SK-N-SH (cell line): ENCODE measurements around the gene ITGAV. TPM values are rescaled to one million over a fixed set of nuclear protein-coding genes. Genes with fewer than 3 reads are reported as not detected.
A peak's percentile ranks its signal among the peaks of the same experiment; 100 is the strongest.

Experiments
- CTCF ChIA-PET: fragments of 300-600, 350-600 bp; formaldehyde crosslinking; extraction: SDS; loops from one replicate; lab custom pipeline; 2021; lab: Yijun Ruan, JAX
- POLR2A ChIA-PET: fragments of 350-600 bp; sonication (Branson Sonifier 250); formaldehyde crosslinking; extraction: SDS; loops from one replicate; lab custom pipeline; 2020; ENCODE audit warnings: antibody characterized with exemption, inconsistent platforms; lab: Yijun Ruan, JAX
- DNase-seq: peaks from one replicate; pipeline ENCODE4 v3.0.0; 2012
- H2AFZ ChIP-seq: fragments of 200-600 bp; sonication (generic); 2 replicates; pipeline ENCODE4 v1.8.1; 2016; ENCODE audit warnings: antibody characterized with exemption, mild to moderate bottlenecking, low read depth
- H3F3A ChIP-seq: fragments of 200-600 bp; sonication (generic); replicated peaks from 2 replicates; pipeline ENCODE3; 2016; ENCODE audit warnings: antibody characterized with exemption, mild to moderate bottlenecking; ENCODE audit not compliant: insufficient read depth
- H3K27ac ChIP-seq, 2 experiments: fragments of 200-500 bp in 1 of 2; fragments of 200-600 bp in 1 of 2; sonication (Bioruptor generic) in 1 of 2; sonication (generic), shearing (Covaris generic) in 1 of 2; 2 replicates each; pipeline versions ENCODE4 v1.5.1 to v1.6.1; 2014 to 2016; ENCODE audit warnings: low read depth in 2 of 2, inconsistent platforms in 1 of 2, low read length in 1 of 2, mild to moderate bottlenecking in 1 of 2, mixed read lengths in 1 of 2
- H3K27me3 ChIP-seq: fragments of 200-600 bp; sonication (generic), shearing (Covaris generic); 2 replicates; pipeline ENCODE4 v1.6.1; 2016; ENCODE audit warnings: mixed run types; ENCODE audit not compliant: insufficient read depth
- H3K36me3 ChIP-seq, 2 experiments: fragments of 200-500 bp in 1 of 2; fragments of 200-600 bp in 1 of 2; sonication (Bioruptor generic) in 1 of 2; sonication (generic) in 1 of 2; replicated peaks in 1 of 2; 2 replicates each; pipeline versions ENCODE3 to v1.5.1; 2014 to 2016; ENCODE audit warnings: low read length in 1 of 2, mild to moderate bottlenecking in 1 of 2; ENCODE audit not compliant: insufficient read depth in 2 of 2, control insufficient read depth in 1 of 2
- H3K4me1 ChIP-seq, 2 experiments: fragments of 200-500 bp in 1 of 2; fragments of 200-600 bp in 1 of 2; sonication (Bioruptor generic) in 1 of 2; sonication (generic), shearing (Covaris generic) in 1 of 2; 2 replicates each; pipeline versions ENCODE4 v1.5.1 to v1.6.1; 2014 to 2016; ENCODE audit warnings: low read depth in 1 of 2, low read length in 1 of 2, mixed run types in 1 of 2; ENCODE audit not compliant: insufficient read depth in 2 of 2, control insufficient read depth in 1 of 2
- H3K4me2 ChIP-seq: fragments of 200-600 bp; sonication (generic), shearing (Covaris generic); 2 replicates; pipeline ENCODE4 v1.6.1; 2017; ENCODE audit warnings: mixed run types
- H3K4me3 ChIP-seq, 2 experiments: fragments of 200-500 bp in 1 of 2; fragments of 200-600 bp in 1 of 2; sonication (Bioruptor generic) in 1 of 2; sonication (generic), shearing (Covaris generic) in 1 of 2; 2 replicates each; pipeline versions ENCODE4 v1.5.1 to v1.8.1; 2014 to 2016; ENCODE audit warnings: low read depth in 2 of 2, inconsistent platforms in 1 of 2, low read length in 1 of 2, mild to moderate bottlenecking in 1 of 2, mixed read lengths in 1 of 2, moderate library complexity in 1 of 2
- H3K79me2 ChIP-seq: fragments of 200-600 bp; sonication (generic); 2 replicates; pipeline ENCODE4 v1.8.1; 2017; ENCODE audit warnings: mild to moderate bottlenecking; ENCODE audit not compliant: insufficient read depth
- H3K9ac ChIP-seq: fragments of 200-600 bp; sonication (generic); 2 replicates; pipeline ENCODE4 v1.6.1; 2017; ENCODE audit warnings: mixed run types
- H3K9me2 ChIP-seq: fragments of 200-600 bp; sonication (generic); 2 replicates; pipeline ENCODE4 v1.6.1; 2017; ENCODE audit warnings: mixed run types
- H3K9me3 ChIP-seq: fragments of 200-600 bp; sonication (generic); 2 replicates; pipeline ENCODE4 v1.6.1; 2017; ENCODE audit warnings: mixed run types, mild to moderate bottlenecking, moderate library complexity
- H4K20me1 ChIP-seq: fragments of 200-600 bp; sonication (generic); 2 replicates; pipeline ENCODE4 v1.6.1; 2017; ENCODE audit warnings: mild to moderate bottlenecking, mixed run types; ENCODE audit not compliant: insufficient read depth
- EP300 ChIP-seq, 2 experiments: IDR thresholded peaks; 2 replicates each; pipeline versions ENCODE4 v1.4.0 to v1.6.1; 2012; ENCODE audit warnings: borderline replicate concordance in 1 of 2, low read depth in 1 of 2, low read length in 1 of 2
- FOSL2 ChIP-seq: IDR thresholded peaks from 2 replicates; pipeline ENCODE4 v1.4.0; 2012; ENCODE audit warnings: low read depth, mild to moderate bottlenecking, moderate library complexity, borderline replicate concordance
- FOXJ3 ChIP-seq: sonication (generic); formaldehyde crosslinking; IDR thresholded peaks from 2 replicates; pipeline ENCODE4 v1.5.1; 2020; ENCODE audit warnings: mild to moderate bottlenecking, missing genetic modification reagents
- JUND ChIP-seq: IDR thresholded peaks from 2 replicates; pipeline ENCODE4 v1.4.0; 2012
- POLR2AphosphoS5 ChIP-seq: IDR thresholded peaks from 2 replicates; pipeline ENCODE4 v1.6.1; 2012; ENCODE audit warnings: low read depth, low read length
- RAD21 ChIP-seq: IDR thresholded peaks from 2 replicates; pipeline ENCODE4 v1.6.1; 2012; ENCODE audit warnings: mild to moderate bottlenecking, low read length
- RCOR1 ChIP-seq: fragments of 150-350 bp; IDR thresholded peaks from 2 replicates; pipeline ENCODE4 v1.6.1; 2017; ENCODE audit warnings: antibody characterized with exemption, low read length
- RXRA ChIP-seq: IDR thresholded peaks from 2 replicates; pipeline ENCODE4 v1.4.0; 2012; ENCODE audit warnings: low read depth, mild to moderate bottlenecking, borderline replicate concordance
- SMC3 ChIP-seq: IDR thresholded peaks from 2 replicates; pipeline ENCODE4 v1.6.1; 2012; ENCODE audit warnings: low read depth, low read length, improper control_type of control experiment
- YY1 ChIP-seq: IDR thresholded peaks from 2 replicates; pipeline ENCODE4 v1.4.0; 2012; ENCODE audit warnings: low read depth, mild to moderate bottlenecking
- WGBS: methylation state at CpG from one replicate; pipeline ENCODE4 v1.1.6; 2017; ENCODE audit warnings: low lambda C conversion rate; 5-methylcytosine and 5-hydroxymethylcytosine counted together
- polyA plus RNA-seq, 3 experiments: library from polyadenylated mRNA; depleted of rRNA; stranded (reverse); fragments of >200 nt; gene quantifications; 2 replicates each; pipeline ENCODE4 v1.2.3, GENCODE V29; 2012
- TF ChIP-seq, protein P1 (sequence below): fragments of 200-600 bp; sonication (generic); IDR thresholded peaks from 2 replicates; pipeline ENCODE4 v1.6.1; 2017; ENCODE audit warnings: antibody characterized with exemption, mild to moderate bottlenecking, moderate library complexity
- TF ChIP-seq, protein P2 (sequence below): IDR thresholded peaks from 2 replicates; pipeline ENCODE4 v1.4.0; 2012; ENCODE audit warnings: low read depth, borderline replicate concordance
- TF ChIP-seq, protein P3 (sequence below): fragments of 150-350 bp; IDR thresholded peaks from 2 replicates; pipeline ENCODE4 v1.6.1; 2017; ENCODE audit warnings: antibody characterized with exemption, low read length, low read depth, borderline replicate concordance
- TF ChIP-seq, protein P4 (sequence below): IDR thresholded peaks from 2 replicates; pipeline ENCODE4 v1.4.0; 2012; ENCODE audit warnings: low read depth
- TF ChIP-seq, protein P5 (sequence below): IDR thresholded peaks from 2 replicates; pipeline ENCODE4; 2012

ITGAV gene
- polyA plus RNA-seq, 1 of the 3 experiments (the other 2 are of a cell fraction) = 24.3 TPM

DNA sequence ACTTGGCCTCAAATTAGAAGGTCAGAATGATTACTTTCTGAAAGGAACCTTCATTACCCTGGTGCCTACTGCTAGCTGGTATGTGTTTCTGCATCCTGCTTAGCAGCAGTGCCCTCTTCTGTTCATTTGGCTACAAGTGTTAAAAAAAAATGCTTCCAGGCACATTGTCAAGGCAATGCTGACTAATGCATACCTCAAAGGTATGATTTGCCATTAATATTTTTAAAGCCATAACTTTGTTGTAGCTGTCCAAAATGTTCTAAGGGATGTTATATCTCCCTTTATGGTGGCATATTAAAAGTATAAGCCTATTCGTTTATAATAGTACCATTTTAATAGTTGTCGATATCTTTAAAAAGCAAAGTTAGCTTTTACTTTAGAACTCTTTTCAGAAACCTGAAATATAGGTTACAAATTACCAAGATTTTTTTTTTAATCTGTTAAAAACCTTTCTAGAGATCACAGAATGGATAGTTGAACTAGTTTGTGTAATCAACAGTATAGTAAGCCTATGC, 52.0 kb downstream of the ITGAV start:
- CTCF ChIA-PET = interaction anchor here (0.6 to 6.6 kb wide), 38 partner anchors 9 to 210 kb away, joined by 3 to 128 read pairs (median 4); partner anchors contain the start of genes ITGAV and ZC3H15
- Histone ChIP-seq H3K4me2 (no peak overlapping the region), H3K36me3 (peaks cover 42 to 45% of the 10 kb centered on the region in 2 experiments), H3K9me3 (no peaks in the 10 kb centered on the region), H3K9me2 (no peaks in the 10 kb centered on the region), H3F3A (peaks cover 13% of the 10 kb centered on the region), H3K27ac (no peak overlapping the region), H4K20me1 (no peaks in the 10 kb centered on the region), H3K27me3 (no peaks in the 10 kb centered on the region), H3K79me2 (no peaks in the 10 kb centered on the region), H3K4me3 (no peak overlapping the region), H2AFZ (no peak overlapping the region), H3K9ac (no peak overlapping the region), H3K4me1 (peaks cover 0 to 12% of the 10 kb centered on the region in 2 experiments; a peak in 1 of 4 replicates)
- POLR2A ChIA-PET = interaction anchor here (0.9 kb wide), 1 partner anchor 138 kb away, joined by 3 read pairs; no protein-coding TSS in a partner anchor
- 59% methylated on average over 2 of the region's 2 CpGs for WGBS
- peak; percentile 56 for DNase-seq
- TF ChIP-seq, protein P1, sequence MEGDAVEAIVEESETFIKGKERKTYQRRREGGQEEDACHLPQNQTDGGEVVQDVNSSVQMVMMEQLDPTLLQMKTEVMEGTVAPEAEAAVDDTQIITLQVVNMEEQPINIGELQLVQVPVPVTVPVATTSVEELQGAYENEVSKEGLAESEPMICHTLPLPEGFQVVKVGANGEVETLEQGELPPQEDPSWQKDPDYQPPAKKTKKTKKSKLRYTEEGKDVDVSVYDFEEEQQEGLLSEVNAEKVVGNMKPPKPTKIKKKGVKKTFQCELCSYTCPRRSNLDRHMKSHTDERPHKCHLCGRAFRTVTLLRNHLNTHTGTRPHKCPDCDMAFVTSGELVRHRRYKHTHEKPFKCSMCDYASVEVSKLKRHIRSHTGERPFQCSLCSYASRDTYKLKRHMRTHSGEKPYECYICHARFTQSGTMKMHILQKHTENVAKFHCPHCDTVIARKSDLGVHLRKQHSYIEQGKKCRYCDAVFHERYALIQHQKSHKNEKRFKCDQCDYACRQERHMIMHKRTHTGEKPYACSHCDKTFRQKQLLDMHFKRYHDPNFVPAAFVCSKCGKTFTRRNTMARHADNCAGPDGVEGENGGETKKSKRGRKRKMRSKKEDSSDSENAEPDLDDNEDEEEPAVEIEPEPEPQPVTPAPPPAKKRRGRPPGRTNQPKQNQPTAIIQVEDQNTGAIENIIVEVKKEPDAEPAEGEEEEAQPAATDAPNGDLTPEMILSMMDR = peak; percentile 89
- TF ChIP-seq, protein P2, sequence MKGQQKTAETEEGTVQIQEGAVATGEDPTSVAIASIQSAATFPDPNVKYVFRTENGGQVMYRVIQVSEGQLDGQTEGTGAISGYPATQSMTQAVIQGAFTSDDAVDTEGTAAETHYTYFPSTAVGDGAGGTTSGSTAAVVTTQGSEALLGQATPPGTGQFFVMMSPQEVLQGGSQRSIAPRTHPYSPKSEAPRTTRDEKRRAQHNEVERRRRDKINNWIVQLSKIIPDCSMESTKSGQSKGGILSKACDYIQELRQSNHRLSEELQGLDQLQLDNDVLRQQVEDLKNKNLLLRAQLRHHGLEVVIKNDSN = no peak
- no peak for TF ChIP-seq RXRA
- TF ChIP-seq YY1 = no peak
- TF ChIP-seq FOXJ3 (CRISPR knock-in tag) = no peak
- no peak for TF ChIP-seq POLR2AphosphoS5
- peak; percentile 96 for TF ChIP-seq RAD21
- peak; percentile 81 for TF ChIP-seq SMC3
- peak; percentile 31; the same call in 1 of the 2 replicates for TF ChIP-seq JUND
- TF ChIP-seq, protein P3, sequence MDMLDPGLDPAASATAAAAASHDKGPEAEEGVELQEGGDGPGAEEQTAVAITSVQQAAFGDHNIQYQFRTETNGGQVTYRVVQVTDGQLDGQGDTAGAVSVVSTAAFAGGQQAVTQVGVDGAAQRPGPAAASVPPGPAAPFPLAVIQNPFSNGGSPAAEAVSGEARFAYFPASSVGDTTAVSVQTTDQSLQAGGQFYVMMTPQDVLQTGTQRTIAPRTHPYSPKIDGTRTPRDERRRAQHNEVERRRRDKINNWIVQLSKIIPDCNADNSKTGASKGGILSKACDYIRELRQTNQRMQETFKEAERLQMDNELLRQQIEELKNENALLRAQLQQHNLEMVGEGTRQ = no peak
- no peak for TF ChIP-seq RCOR1
- no peak for TF ChIP-seq EP300 (IDR thresholded peaks at IDR 0.05; ENCODE audit: borderline replicate concordance in 1 of 2, low read depth in 1 of 2, low read length in 1 of 2)
- peak; percentile 39; the same call in 1 of the 2 replicates for TF ChIP-seq FOSL2
- TF ChIP-seq, protein P4, sequence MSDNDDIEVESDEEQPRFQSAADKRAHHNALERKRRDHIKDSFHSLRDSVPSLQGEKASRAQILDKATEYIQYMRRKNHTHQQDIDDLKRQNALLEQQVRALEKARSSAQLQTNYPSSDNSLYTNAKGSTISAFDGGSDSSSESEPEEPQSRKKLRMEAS = peak; percentile 29; the same call in 1 of the 2 replicates
- TF ChIP-seq, protein P5, sequence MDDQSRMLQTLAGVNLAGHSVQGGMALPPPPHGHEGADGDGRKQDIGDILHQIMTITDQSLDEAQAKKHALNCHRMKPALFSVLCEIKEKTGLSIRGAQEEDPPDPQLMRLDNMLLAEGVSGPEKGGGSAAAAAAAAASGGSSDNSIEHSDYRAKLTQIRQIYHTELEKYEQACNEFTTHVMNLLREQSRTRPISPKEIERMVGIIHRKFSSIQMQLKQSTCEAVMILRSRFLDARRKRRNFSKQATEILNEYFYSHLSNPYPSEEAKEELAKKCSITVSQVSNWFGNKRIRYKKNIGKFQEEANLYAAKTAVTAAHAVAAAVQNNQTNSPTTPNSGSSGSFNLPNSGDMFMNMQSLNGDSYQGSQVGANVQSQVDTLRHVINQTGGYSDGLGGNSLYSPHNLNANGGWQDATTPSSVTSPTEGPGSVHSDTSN = 0 out of 2 replicates have a peak, but pooled peaks have one; percentile 6
